Measurements from ENCODE around the gene PLXDC2. TPM values are rescaled to one million over a fixed set of nuclear protein-coding genes. Genes with fewer than 3 reads are reported as not detected.

PLXDC2 gene
- total RNA-seq, 1 donor from 2014 or later = 51.3 TPM

DNA sequence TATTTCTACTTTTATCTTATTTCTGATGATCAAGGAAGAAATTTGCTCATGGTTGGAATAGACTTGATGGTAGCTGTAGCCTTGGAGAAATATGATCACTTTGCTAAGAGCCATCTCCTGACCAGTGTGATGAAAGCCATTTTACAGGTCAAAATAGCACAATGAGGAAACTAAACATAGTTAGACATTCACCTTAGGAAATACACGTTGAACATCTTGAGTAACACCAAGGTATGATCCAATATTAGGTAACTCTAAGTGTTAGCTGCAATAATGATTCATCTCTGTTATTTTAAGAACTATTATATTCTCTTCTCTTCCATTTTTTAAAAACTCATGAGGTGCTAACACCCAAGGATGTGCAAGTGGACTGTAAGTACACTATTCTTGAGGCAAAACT is 328.0 kb downstream of the PLXDC2 start:
- Histone ChIP-seq H3K4me1 (no peaks in the 10 kb centered on the region), H3K9me3 (no peaks in the 10 kb centered on the region), H3K36me3 (peaks cover 0 to 7% of the 10 kb centered on the region in 2 donors), H3K4me3 (no peak overlapping the region), H3K27ac (no peak overlapping the region), H3K27me3 (no peaks in the 10 kb centered on the region)
- intact Hi-C loops (cut with DNase I) = no loop called here
- TF ChIP-seq POLR2A (IDR thresholded peaks at IDR 0.05) (no peak), POLR2AphosphoS5 (IDR thresholded peaks at IDR 0.05; ENCODE audit: insufficient read depth in 1 of 2, low read depth in 1 of 2) (no peak)
- TF ChIP-seq, protein P1, sequence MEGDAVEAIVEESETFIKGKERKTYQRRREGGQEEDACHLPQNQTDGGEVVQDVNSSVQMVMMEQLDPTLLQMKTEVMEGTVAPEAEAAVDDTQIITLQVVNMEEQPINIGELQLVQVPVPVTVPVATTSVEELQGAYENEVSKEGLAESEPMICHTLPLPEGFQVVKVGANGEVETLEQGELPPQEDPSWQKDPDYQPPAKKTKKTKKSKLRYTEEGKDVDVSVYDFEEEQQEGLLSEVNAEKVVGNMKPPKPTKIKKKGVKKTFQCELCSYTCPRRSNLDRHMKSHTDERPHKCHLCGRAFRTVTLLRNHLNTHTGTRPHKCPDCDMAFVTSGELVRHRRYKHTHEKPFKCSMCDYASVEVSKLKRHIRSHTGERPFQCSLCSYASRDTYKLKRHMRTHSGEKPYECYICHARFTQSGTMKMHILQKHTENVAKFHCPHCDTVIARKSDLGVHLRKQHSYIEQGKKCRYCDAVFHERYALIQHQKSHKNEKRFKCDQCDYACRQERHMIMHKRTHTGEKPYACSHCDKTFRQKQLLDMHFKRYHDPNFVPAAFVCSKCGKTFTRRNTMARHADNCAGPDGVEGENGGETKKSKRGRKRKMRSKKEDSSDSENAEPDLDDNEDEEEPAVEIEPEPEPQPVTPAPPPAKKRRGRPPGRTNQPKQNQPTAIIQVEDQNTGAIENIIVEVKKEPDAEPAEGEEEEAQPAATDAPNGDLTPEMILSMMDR (IDR thresholded peaks at IDR 0.05) = no peak
- no peak for DNase-seq (ENCODE audit: extremely low spot score in 2 of 2)

DNA sequence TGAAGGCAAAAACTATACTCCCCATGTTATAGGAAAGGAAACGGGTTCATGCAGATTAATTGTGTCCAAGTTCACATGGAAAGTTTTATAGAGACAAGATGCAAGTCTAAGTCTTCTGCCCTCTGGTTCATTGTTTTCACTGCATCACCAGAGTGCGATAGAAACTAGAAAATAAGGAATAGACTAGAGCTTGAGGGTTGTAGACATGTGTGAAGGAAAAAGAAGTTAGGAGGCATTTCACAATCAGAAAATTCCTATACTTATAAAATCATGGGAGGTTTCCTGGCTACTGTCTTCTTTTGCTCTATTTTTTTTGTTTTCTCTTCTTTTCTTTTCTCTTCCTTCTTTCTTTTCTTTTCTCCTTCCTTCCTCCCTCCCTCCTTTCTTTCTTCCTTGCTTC is 329.8 kb downstream of the PLXDC2 start:
- H3K9me3 ChIP-seq = no peaks in the 10 kb centered on the region
- H3K27me3 ChIP-seq = no peaks in the 10 kb centered on the region
- intact Hi-C loops (cut with DNase I) = no loop called here
- H3K4me3 ChIP-seq = no peak overlapping the region
- DNase-seq (ENCODE audit: extremely low spot score in 2 of 2) = no peak
- peaks cover 0 to 7% of the 10 kb centered on the region in 2 donors for H3K36me3 ChIP-seq
- TF ChIP-seq, protein P1 (IDR thresholded peaks at IDR 0.05) = no peak
- TF ChIP-seq POLR2AphosphoS5 (IDR thresholded peaks at IDR 0.05; ENCODE audit: insufficient read depth in 1 of 2, low read depth in 1 of 2) (no peak), POLR2A (IDR thresholded peaks at IDR 0.05) (no peak)
- H3K4me1 ChIP-seq = no peaks in the 10 kb centered on the region
- H3K27ac ChIP-seq = no peak overlapping the region

DNA sequence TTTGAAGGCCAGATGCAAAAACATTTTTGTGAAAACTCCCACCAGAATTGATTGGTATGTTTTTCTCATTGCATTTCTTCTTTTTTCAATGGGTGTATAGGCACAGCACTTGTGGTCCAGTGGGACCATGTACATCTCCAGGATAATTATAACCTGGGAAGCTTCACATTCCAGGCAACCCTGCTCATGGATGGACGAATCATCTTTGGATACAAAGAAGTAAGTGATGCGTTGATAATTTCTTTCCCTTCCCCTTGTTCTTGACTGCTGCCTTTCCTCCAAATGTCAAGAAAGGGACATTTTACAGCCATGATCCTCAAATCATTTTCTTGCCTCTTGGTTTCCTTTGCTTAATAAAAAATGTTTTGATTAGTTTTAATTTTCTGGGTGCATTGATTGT is 331.5 kb downstream of the PLXDC2 start:
- H3K4me3 ChIP-seq = no peak overlapping the region
- no peak overlapping the region for H3K27ac ChIP-seq
- peaks cover 0 to 7% of the 10 kb centered on the region in 2 donors for H3K36me3 ChIP-seq
- no peaks in the 10 kb centered on the region for H3K27me3 ChIP-seq
- no peaks in the 10 kb centered on the region for H3K9me3 ChIP-seq
- intact Hi-C loops (cut with DNase I) = no loop called here
- no peak for DNase-seq (ENCODE audit: extremely low spot score in 2 of 2)
- H3K4me1 ChIP-seq = no peaks in the 10 kb centered on the region
- TF ChIP-seq, protein P1 (IDR thresholded peaks at IDR 0.05) = no peak
- TF ChIP-seq POLR2AphosphoS5 (IDR thresholded peaks at IDR 0.05; ENCODE audit: insufficient read depth in 1 of 2, low read depth in 1 of 2) (no peak), POLR2A (IDR thresholded peaks at IDR 0.05) (no peak)

DNA sequence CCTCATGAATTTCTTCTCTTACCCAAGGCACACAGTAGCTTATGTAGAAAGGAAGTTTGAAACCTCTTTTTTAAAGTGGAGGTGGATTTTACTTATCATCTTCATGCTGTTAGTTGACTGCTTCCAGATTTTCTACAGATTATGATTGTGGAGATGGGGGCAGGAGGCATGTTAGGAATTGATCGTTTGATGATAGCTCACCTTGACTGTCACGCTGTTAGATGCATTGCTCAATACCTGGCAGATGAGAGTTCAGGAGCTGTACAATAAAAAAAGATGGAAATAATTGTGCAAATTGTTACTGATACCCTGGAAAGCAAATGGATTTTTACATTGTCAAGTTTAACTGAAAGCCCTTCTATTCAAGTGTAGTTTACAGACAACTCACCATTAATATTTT is 340.3 kb downstream of the PLXDC2 start:
- H3K4me1 ChIP-seq = no peaks in the 10 kb centered on the region
- H3K36me3 ChIP-seq = no peaks in the 10 kb centered on the region
- TF ChIP-seq, protein P1 (IDR thresholded peaks at IDR 0.05) = no peak
- TF ChIP-seq POLR2AphosphoS5 (IDR thresholded peaks at IDR 0.05; ENCODE audit: insufficient read depth in 1 of 2, low read depth in 1 of 2) (no peak), POLR2A (IDR thresholded peaks at IDR 0.05) (no peak)
- intact Hi-C loops (cut with DNase I) = no loop called here
- no peak overlapping the region for H3K27ac ChIP-seq
- DNase-seq (ENCODE audit: extremely low spot score in 2 of 2) = no peak
- no peaks in the 10 kb centered on the region for H3K9me3 ChIP-seq
- H3K27me3 ChIP-seq = no peaks in the 10 kb centered on the region
- H3K4me3 ChIP-seq = no peak overlapping the region

DNA sequence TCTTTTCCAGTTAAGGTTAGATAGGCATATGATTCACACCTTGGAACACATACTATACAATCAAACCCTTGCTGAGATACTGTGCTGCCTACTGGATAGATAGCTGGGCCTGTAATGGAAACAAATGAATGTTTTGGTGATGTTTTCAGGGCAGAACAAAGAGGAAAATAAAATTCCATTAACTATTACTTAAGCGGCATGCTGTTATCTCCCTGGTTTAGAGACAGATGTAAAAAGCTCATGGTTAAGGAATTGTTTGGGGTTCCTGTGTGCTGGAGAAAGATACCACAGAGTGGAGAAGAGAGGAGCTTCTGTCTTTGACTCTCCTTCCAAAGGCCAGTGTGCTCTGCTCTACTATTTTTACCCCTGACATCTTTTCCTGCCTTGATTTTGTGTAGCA is 341.1 kb downstream of the PLXDC2 start:
- H3K27ac ChIP-seq = no peak overlapping the region
- no peak for TF ChIP-seq POLR2AphosphoS5 (IDR thresholded peaks at IDR 0.05; ENCODE audit: insufficient read depth in 1 of 2, low read depth in 1 of 2)
- TF ChIP-seq, protein P1 (IDR thresholded peaks at IDR 0.05) = no peak
- no peak for TF ChIP-seq POLR2A (IDR thresholded peaks at IDR 0.05)

More for the DNA sequence above, 341.1 kb downstream of the PLXDC2 start:
- intact Hi-C loops (cut with DNase I) = no loop called here
- Histone ChIP-seq H3K4me1 (no peaks in the 10 kb centered on the region), H3K4me3 (no peak overlapping the region), H3K36me3 (no peaks in the 10 kb centered on the region), H3K9me3 (no peaks in the 10 kb centered on the region), H3K27me3 (no peaks in the 10 kb centered on the region)
- DNase-seq (ENCODE audit: extremely low spot score in 2 of 2) = no peak

Measured in vagina (tissue), 2 donors.